ENCODE results near the gene PIK3R3.

Gene PIK3R3

GRCh38 chr1:46068525-46068924 lies 63.9 kb downstream of the PIK3R3 start:
- Histone ChIP-seq H3K36me3 (replicated peaks) (no peaks in the 10 kb centered on the region), H3K27me3 (replicated peaks) (no peaks in the 10 kb centered on the region), H3K4me3 (ENCODE audit: low read depth, low read length) (no peak overlapping the region), H3K27ac (no peak overlapping the region)
- no peak for DNase-seq
- no peak for TF ChIP-seq CTCF (IDR thresholded peaks at IDR 0.05; ENCODE audit: low read depth, low read length, missing control alignments)
- in situ Hi-C loops (cut with HindIII; ENCODE audit: low pct_ligation_motif_present, low sequenced_read_pairs): no loop called here

GRCh38 chr1:46067652-46068051 lies 64.8 kb downstream of the PIK3R3 start:
- no peak for TF ChIP-seq CTCF (IDR thresholded peaks at IDR 0.05; ENCODE audit: low read depth, low read length, missing control alignments)

GRCh38 chr1:46065405-46065804 lies 67.0 kb downstream of the PIK3R3 start:
- Histone ChIP-seq H3K27ac (no peak overlapping the region), H3K4me3 (ENCODE audit: low read depth, low read length) (no peak overlapping the region), H3K27me3 (replicated peaks) (no peaks in the 10 kb centered on the region), H3K36me3 (replicated peaks) (peaks cover 4% of the 10 kb centered on the region)
- in situ Hi-C loops (cut with HindIII; ENCODE audit: low pct_ligation_motif_present, low sequenced_read_pairs): no loop called here
- no peak for DNase-seq
- TF ChIP-seq CTCF (IDR thresholded peaks at IDR 0.05; ENCODE audit: low read depth, low read length, missing control alignments): no peak

More at GRCh38 chr1:46067652-46068051, 64.8 kb downstream of the PIK3R3 start:
- Histone ChIP-seq H3K36me3 (replicated peaks) (no peaks in the 10 kb centered on the region), H3K27me3 (replicated peaks) (no peaks in the 10 kb centered on the region), H3K4me3 (ENCODE audit: low read depth, low read length) (no peak overlapping the region), H3K27ac (no peak overlapping the region)
- in situ Hi-C loops (cut with HindIII; ENCODE audit: low pct_ligation_motif_present, low sequenced_read_pairs): no loop called here
- no peak for DNase-seq

- in situ Hi-C loops (cut with HindIII; ENCODE audit: low pct_ligation_motif_present, low sequenced_read_pairs): no loop called here
- Histone ChIP-seq H3K4me3 (ENCODE audit: low read depth, low read length) (no peak overlapping the region), H3K27me3 (replicated peaks) (no peaks in the 10 kb centered on the region), H3K27ac (no peak overlapping the region), H3K36me3 (replicated peaks) (peaks cover 4% of the 10 kb centered on the region)
- DNase-seq: no peak
- TF ChIP-seq CTCF (IDR thresholded peaks at IDR 0.05; ENCODE audit: low read depth, low read length, missing control alignments): no peak
These were observed 67.7 kb downstream of the PIK3R3 start for GRCh38 chr1:46064708-46065107.

GRCh38 chr1:46062651-46063319 lies 69.6 kb downstream of the PIK3R3 start:
- peaks cover 4% of the 10 kb centered on the region for H3K36me3 ChIP-seq (replicated peaks)
- no peaks in the 10 kb centered on the region for H3K27me3 ChIP-seq (replicated peaks)
- DNase-seq: no peak
- no peak for TF ChIP-seq CTCF (IDR thresholded peaks at IDR 0.05; ENCODE audit: low read depth, low read length, missing control alignments)
- no peak overlapping the region for H3K27ac ChIP-seq
- H3K4me3 ChIP-seq (ENCODE audit: low read depth, low read length): no peak overlapping the region
- in situ Hi-C loops (cut with HindIII; ENCODE audit: low pct_ligation_motif_present, low sequenced_read_pairs): no loop called here

- H3K4me3 ChIP-seq (ENCODE audit: low read depth, low read length): no peak overlapping the region
- in situ Hi-C loops (cut with HindIII; ENCODE audit: low pct_ligation_motif_present, low sequenced_read_pairs): no loop called here
- H3K27ac ChIP-seq: no peak overlapping the region
- no peak for TF ChIP-seq CTCF (IDR thresholded peaks at IDR 0.05; ENCODE audit: low read depth, low read length, missing control alignments)
- DNase-seq: no peak
- peaks cover 7% of the 10 kb centered on the region for H3K36me3 ChIP-seq (replicated peaks)
- H3K27me3 ChIP-seq (replicated peaks): no peaks in the 10 kb centered on the region
These were observed 71.3 kb downstream of the PIK3R3 start for GRCh38 chr1:46061146-46061545.

Measured in brain microvascular endothelial cell (primary cell).